KMS-11 (cell line): Measurements from ENCODE around the gene ESYT2.

Source experiments
- H2AFZ ChIP-seq: fragments of 200-600 bp; sonication (generic); 2 replicates; pipeline ENCODE4 v1.6.1; 2016; ENCODE audit warnings: antibody characterized with exemption, mixed run types, low read depth
- H3K27ac ChIP-seq: fragments of 200-600 bp; sonication (generic); 2 replicates; pipeline ENCODE4 v1.6.1; 2016; ENCODE audit warnings: mild to moderate bottlenecking, mixed run types
- H3K27me3 ChIP-seq: fragments of 200-600 bp; sonication (generic); 2 replicates; pipeline ENCODE4 v1.6.1; 2017; ENCODE audit warnings: mild to moderate bottlenecking, low read depth, mixed run types, moderate library complexity; ENCODE audit not compliant: insufficient read depth
- H3K36me3 ChIP-seq: fragments of 200-600 bp; sonication (generic); 2 replicates; pipeline ENCODE4 v1.6.1; 2017; ENCODE audit warnings: mild to moderate bottlenecking, mixed run types; ENCODE audit not compliant: insufficient read depth
- H3K4me1 ChIP-seq: fragments of 200-600 bp; sonication (generic); 2 replicates; pipeline ENCODE4 v1.6.1; 2016; ENCODE audit warnings: mild to moderate bottlenecking, low read depth, mixed run types; ENCODE audit not compliant: poor library complexity, severe bottlenecking
- H3K4me2 ChIP-seq: fragments of 200-600 bp; sonication (generic); 2 replicates; pipeline ENCODE4 v1.7.0; 2016; ENCODE audit warnings: mild to moderate bottlenecking, mixed run types
- H3K4me3 ChIP-seq: fragments of 200-600 bp; sonication (generic); IDR thresholded peaks from 2 replicates; pipeline ENCODE4 v1.6.1; 2017; ENCODE audit warnings: low read depth, low read length, mixed read lengths; ENCODE audit not compliant: insufficient read depth
- H3K79me2 ChIP-seq: fragments of 200-600 bp; sonication (generic); 2 replicates; pipeline ENCODE4 v1.6.1; 2016; ENCODE audit warnings: low read depth, mixed run types; ENCODE audit not compliant: insufficient read depth
- H3K9ac ChIP-seq: fragments of 200-600 bp; sonication (generic); 2 replicates; pipeline ENCODE4 v1.6.1; 2016; ENCODE audit warnings: mild to moderate bottlenecking, mixed run types
- H4K20me1 ChIP-seq: fragments of 200-600 bp; sonication (generic); 2 replicates; pipeline ENCODE4 v1.6.1; 2016; ENCODE audit warnings: mild to moderate bottlenecking, mixed run types; ENCODE audit not compliant: insufficient read depth
- TF ChIP-seq, protein P1 (sequence below): fragments of 200-600 bp; sonication (generic); conservative IDR thresholded peaks from 2 replicates; pipeline ENCODE4 v1.6.1; 2017; ENCODE audit warnings: low read depth, mild to moderate bottlenecking, antibody characterized with exemption, low read length, moderate library complexity, mixed read lengths

ESYT2 gene

DNA sequence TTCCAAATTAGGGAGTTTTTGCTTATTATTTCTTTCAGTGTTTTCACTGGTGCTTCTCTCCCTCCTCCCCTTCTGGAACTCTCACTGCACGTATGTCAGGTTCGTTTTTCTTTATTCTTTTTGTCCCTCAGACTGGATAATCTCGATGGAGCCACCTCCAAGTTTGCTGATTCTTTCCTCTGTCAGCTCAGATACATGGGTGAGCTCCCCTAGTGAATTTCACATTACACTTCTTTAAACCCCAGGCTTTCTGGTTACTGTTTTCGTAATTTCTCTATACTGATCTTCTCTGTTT is 103.9 kb downstream of the ESYT2 start:
- Histone ChIP-seq H4K20me1 (no peaks in the 10 kb centered on the region), H3K27ac (no peak overlapping the region), H3K4me3 (no peak overlapping the region), H3K27me3 (no peaks in the 10 kb centered on the region), H3K4me1 (no peaks in the 10 kb centered on the region), H3K79me2 (no peaks in the 10 kb centered on the region), H3K36me3 (no peaks in the 10 kb centered on the region), H3K9ac (no peak overlapping the region), H2AFZ (no peak overlapping the region), H3K4me2 (no peak overlapping the region)
- TF ChIP-seq, protein P1, sequence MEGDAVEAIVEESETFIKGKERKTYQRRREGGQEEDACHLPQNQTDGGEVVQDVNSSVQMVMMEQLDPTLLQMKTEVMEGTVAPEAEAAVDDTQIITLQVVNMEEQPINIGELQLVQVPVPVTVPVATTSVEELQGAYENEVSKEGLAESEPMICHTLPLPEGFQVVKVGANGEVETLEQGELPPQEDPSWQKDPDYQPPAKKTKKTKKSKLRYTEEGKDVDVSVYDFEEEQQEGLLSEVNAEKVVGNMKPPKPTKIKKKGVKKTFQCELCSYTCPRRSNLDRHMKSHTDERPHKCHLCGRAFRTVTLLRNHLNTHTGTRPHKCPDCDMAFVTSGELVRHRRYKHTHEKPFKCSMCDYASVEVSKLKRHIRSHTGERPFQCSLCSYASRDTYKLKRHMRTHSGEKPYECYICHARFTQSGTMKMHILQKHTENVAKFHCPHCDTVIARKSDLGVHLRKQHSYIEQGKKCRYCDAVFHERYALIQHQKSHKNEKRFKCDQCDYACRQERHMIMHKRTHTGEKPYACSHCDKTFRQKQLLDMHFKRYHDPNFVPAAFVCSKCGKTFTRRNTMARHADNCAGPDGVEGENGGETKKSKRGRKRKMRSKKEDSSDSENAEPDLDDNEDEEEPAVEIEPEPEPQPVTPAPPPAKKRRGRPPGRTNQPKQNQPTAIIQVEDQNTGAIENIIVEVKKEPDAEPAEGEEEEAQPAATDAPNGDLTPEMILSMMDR, result no peak

GRCh38 chr7:158724658-158725505 is 104.4 kb downstream of the ESYT2 start:
- H3K4me3 ChIP-seq, result no peak overlapping the region
- H3K36me3 ChIP-seq, result no peaks in the 10 kb centered on the region
- H3K4me1 ChIP-seq, result no peaks in the 10 kb centered on the region
- no peaks in the 10 kb centered on the region for H3K79me2 ChIP-seq
- H4K20me1 ChIP-seq, result no peaks in the 10 kb centered on the region
- no peaks in the 10 kb centered on the region for H3K27me3 ChIP-seq
- H3K4me2 ChIP-seq, result no peak overlapping the region
- no peak overlapping the region for H3K9ac ChIP-seq
- no peak overlapping the region for H2AFZ ChIP-seq
- TF ChIP-seq, protein P1, result no peak
- H3K27ac ChIP-seq, result no peak overlapping the region

GRCh38 chr7:158723714-158724385 is 105.5 kb downstream of the ESYT2 start:
- Histone ChIP-seq H3K4me2 (no peak overlapping the region), H3K79me2 (no peaks in the 10 kb centered on the region), H3K27me3 (no peaks in the 10 kb centered on the region), H3K27ac (no peak overlapping the region), H3K36me3 (no peaks in the 10 kb centered on the region), H3K4me1 (no peaks in the 10 kb centered on the region), H4K20me1 (no peaks in the 10 kb centered on the region), H2AFZ (no peak overlapping the region), H3K9ac (no peak overlapping the region), H3K4me3 (no peak overlapping the region)
- TF ChIP-seq, protein P1, result no peak

- H3K4me3 ChIP-seq, result no peak overlapping the region
- H2AFZ ChIP-seq, result no peak overlapping the region
- no peaks in the 10 kb centered on the region for H3K4me1 ChIP-seq
- no peaks in the 10 kb centered on the region for H3K36me3 ChIP-seq
- no peak overlapping the region for H3K9ac ChIP-seq
- no peak overlapping the region for H3K4me2 ChIP-seq
- no peaks in the 10 kb centered on the region for H3K79me2 ChIP-seq
- H3K27me3 ChIP-seq, result no peaks in the 10 kb centered on the region
- H3K27ac ChIP-seq, result no peak overlapping the region
- no peaks in the 10 kb centered on the region for H4K20me1 ChIP-seq
- TF ChIP-seq, protein P1, result no peak
These were observed 106.0 kb downstream of the ESYT2 start for GRCh38 chr7:158723266-158723665.
